ENCODE measurements around the gene SMNDC1.

SMNDC1 gene

GRCh38 chr10:110352930-110353243, 48.2 kb upstream of the SMNDC1 start:
- Histone ChIP-seq H3F3A (ENCODE audit: insufficient read depth, low read length) (peaks cover 48% of the 10 kb centered on the region), H3K36me3 (replicated peaks; ENCODE audit: insufficient read depth, low read length) (no peaks in the 10 kb centered on the region), H3K27ac (ENCODE audit: low read length) (peak overlapping the region; percentile 99; the same call in 1 of the 2 replicates), H2AFZ (ENCODE audit: low read length) (no peak overlapping the region), H3K4me3 (ENCODE audit: low read length) (no peak overlapping the region), H3K9me2 (replicated peaks; ENCODE audit: insufficient read depth, low read length) (no peaks in the 10 kb centered on the region), H4K20me1 (ENCODE audit: insufficient read depth, low read length) (no peaks in the 10 kb centered on the region), H3K9me3 (replicated peaks; ENCODE audit: insufficient read depth, low read length) (no peaks in the 10 kb centered on the region), H3K27me3 (replicated peaks; ENCODE audit: insufficient read depth, low read length) (no peaks in the 10 kb centered on the region), H3K4me1 (ENCODE audit: low read length) (peaks cover 39% of the 10 kb centered on the region), H3K9ac (ENCODE audit: low read length) (no peak overlapping the region), H3K79me2 (ENCODE audit: low read length) (peaks cover 3% of the 10 kb centered on the region; the same call in 1 of the 2 replicates), H3K4me2 (ENCODE audit: low read depth, low read length) (no peak overlapping the region)
- TF ChIP-seq, protein P1, sequence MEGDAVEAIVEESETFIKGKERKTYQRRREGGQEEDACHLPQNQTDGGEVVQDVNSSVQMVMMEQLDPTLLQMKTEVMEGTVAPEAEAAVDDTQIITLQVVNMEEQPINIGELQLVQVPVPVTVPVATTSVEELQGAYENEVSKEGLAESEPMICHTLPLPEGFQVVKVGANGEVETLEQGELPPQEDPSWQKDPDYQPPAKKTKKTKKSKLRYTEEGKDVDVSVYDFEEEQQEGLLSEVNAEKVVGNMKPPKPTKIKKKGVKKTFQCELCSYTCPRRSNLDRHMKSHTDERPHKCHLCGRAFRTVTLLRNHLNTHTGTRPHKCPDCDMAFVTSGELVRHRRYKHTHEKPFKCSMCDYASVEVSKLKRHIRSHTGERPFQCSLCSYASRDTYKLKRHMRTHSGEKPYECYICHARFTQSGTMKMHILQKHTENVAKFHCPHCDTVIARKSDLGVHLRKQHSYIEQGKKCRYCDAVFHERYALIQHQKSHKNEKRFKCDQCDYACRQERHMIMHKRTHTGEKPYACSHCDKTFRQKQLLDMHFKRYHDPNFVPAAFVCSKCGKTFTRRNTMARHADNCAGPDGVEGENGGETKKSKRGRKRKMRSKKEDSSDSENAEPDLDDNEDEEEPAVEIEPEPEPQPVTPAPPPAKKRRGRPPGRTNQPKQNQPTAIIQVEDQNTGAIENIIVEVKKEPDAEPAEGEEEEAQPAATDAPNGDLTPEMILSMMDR (IDR thresholded peaks at IDR 0.05; ENCODE audit: low read length), result no peak
- TF ChIP-seq EZH2 (optimal IDR thresholded peaks at IDR 0.05; ENCODE audit: low read depth, low read length), result no peak
- no peak for TF ChIP-seq EZH2phosphoT487 (IDR thresholded peaks at IDR 0.05; ENCODE audit: low read length)
- no peak for DNase-seq

GRCh38 chr10:110350812-110351211, 46.1 kb upstream of the SMNDC1 start:
- Histone ChIP-seq H3K4me2 (ENCODE audit: low read depth, low read length) (no peak overlapping the region), H4K20me1 (ENCODE audit: insufficient read depth, low read length) (no peaks in the 10 kb centered on the region), H3F3A (ENCODE audit: insufficient read depth, low read length) (peaks cover 31% of the 10 kb centered on the region), H3K9ac (ENCODE audit: low read length) (no peak overlapping the region), H3K27me3 (replicated peaks; ENCODE audit: insufficient read depth, low read length) (no peaks in the 10 kb centered on the region), H3K4me3 (ENCODE audit: low read length) (no peak overlapping the region), H3K9me2 (replicated peaks; ENCODE audit: insufficient read depth, low read length) (no peaks in the 10 kb centered on the region), H3K4me1 (ENCODE audit: low read length) (peaks cover 50% of the 10 kb centered on the region), H2AFZ (ENCODE audit: low read length) (no peak overlapping the region), H3K9me3 (replicated peaks; ENCODE audit: insufficient read depth, low read length) (no peaks in the 10 kb centered on the region), H3K27ac (ENCODE audit: low read length) (no peak overlapping the region), H3K79me2 (ENCODE audit: low read length) (peaks cover 3% of the 10 kb centered on the region; the same call in 1 of the 2 replicates), H3K36me3 (replicated peaks; ENCODE audit: insufficient read depth, low read length) (no peaks in the 10 kb centered on the region)
- no peak for DNase-seq
- TF ChIP-seq EZH2phosphoT487 (IDR thresholded peaks at IDR 0.05; ENCODE audit: low read length) (no peak), EZH2 (optimal IDR thresholded peaks at IDR 0.05; ENCODE audit: low read depth, low read length) (no peak)
- TF ChIP-seq, protein P1 (IDR thresholded peaks at IDR 0.05; ENCODE audit: low read length), result no peak

GRCh38 chr10:110349831-110350230, 45.1 kb upstream of the SMNDC1 start:
- no peak for DNase-seq
- Histone ChIP-seq H3K4me1 (ENCODE audit: low read length) (peaks cover 52% of the 10 kb centered on the region), H2AFZ (ENCODE audit: low read length) (no peak overlapping the region)

More at GRCh38 chr10:110349831-110350230, 45.1 kb upstream of the SMNDC1 start:
- Histone ChIP-seq H3F3A (ENCODE audit: insufficient read depth, low read length) (peaks cover 31% of the 10 kb centered on the region), H3K9me2 (replicated peaks; ENCODE audit: insufficient read depth, low read length) (no peaks in the 10 kb centered on the region), H3K36me3 (replicated peaks; ENCODE audit: insufficient read depth, low read length) (no peaks in the 10 kb centered on the region), H3K27me3 (replicated peaks; ENCODE audit: insufficient read depth, low read length) (no peaks in the 10 kb centered on the region), H3K9ac (ENCODE audit: low read length) (no peak overlapping the region), H3K4me3 (ENCODE audit: low read length) (no peak overlapping the region), H3K27ac (ENCODE audit: low read length) (no peak overlapping the region), H3K9me3 (replicated peaks; ENCODE audit: insufficient read depth, low read length) (no peaks in the 10 kb centered on the region), H3K79me2 (ENCODE audit: low read length) (peaks cover 3% of the 10 kb centered on the region; the same call in 1 of the 2 replicates), H3K4me2 (ENCODE audit: low read depth, low read length) (no peak overlapping the region), H4K20me1 (ENCODE audit: insufficient read depth, low read length) (no peaks in the 10 kb centered on the region)
- TF ChIP-seq, protein P1 (IDR thresholded peaks at IDR 0.05; ENCODE audit: low read length), result no peak
- TF ChIP-seq EZH2phosphoT487 (IDR thresholded peaks at IDR 0.05; ENCODE audit: low read length), result no peak
- no peak for TF ChIP-seq EZH2 (optimal IDR thresholded peaks at IDR 0.05; ENCODE audit: low read depth, low read length)

All from MM.1S (cell line).